HG03039 (cell line): ENCODE data around the gene TECPR2.
"Not testable (repeated sequence)": the region's sequence is repeated elsewhere in the genome, so short reads cannot be mapped to it uniquely, and the experiment has no call there.

ENCODE experiments used
- ATAC-seq: cut with Tn5 transposase; IDR thresholded peaks from one replicate; pipeline ENCODE4 v1.9.1; 2021; ENCODE audit warnings: mild to moderate bottlenecking, moderate library complexity; ENCODE audit not compliant: unreplicated experiment

The TECPR2 gene

DNA sequence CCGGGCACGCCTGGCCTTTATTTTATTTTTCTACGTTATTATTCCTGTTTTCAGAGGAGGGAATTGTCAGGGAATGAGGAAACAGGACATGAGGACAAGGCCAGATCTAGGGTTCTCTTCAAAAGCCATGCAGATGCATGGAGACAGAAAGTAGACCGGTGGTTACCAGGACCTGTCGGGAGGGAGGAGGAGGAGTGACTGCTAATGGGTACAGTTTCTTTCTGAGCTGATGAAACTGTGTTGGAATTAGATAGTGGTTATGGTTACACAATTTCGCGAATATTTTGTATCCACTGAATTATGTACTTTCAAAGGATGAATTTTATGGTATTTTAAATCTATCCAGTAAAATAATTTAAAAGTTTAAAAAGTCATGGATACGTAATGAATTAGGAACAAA, 31.9 kb upstream of the TECPR2 start:
- ATAC-seq: no peak

DNA sequence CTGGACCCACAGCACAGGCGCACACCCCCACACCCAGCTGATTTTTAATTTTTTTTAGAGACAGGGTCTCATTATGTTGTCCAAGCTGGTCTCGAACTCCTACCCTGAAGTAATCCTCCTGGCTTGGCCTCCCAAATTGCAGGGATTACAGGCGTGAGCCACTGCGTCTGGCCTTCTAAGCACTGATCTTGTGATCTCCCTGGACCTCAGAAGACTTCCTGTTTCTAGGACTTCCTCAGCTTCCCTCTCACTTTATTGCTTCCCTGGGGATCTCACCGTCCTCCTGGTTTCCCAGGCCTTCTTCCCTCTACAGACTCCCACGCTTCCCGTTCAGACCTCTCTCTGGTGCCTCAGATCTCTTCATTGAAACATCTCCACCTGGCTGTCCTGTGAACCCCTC, 29.4 kb upstream of the TECPR2 start:
- ATAC-seq: no peak

DNA sequence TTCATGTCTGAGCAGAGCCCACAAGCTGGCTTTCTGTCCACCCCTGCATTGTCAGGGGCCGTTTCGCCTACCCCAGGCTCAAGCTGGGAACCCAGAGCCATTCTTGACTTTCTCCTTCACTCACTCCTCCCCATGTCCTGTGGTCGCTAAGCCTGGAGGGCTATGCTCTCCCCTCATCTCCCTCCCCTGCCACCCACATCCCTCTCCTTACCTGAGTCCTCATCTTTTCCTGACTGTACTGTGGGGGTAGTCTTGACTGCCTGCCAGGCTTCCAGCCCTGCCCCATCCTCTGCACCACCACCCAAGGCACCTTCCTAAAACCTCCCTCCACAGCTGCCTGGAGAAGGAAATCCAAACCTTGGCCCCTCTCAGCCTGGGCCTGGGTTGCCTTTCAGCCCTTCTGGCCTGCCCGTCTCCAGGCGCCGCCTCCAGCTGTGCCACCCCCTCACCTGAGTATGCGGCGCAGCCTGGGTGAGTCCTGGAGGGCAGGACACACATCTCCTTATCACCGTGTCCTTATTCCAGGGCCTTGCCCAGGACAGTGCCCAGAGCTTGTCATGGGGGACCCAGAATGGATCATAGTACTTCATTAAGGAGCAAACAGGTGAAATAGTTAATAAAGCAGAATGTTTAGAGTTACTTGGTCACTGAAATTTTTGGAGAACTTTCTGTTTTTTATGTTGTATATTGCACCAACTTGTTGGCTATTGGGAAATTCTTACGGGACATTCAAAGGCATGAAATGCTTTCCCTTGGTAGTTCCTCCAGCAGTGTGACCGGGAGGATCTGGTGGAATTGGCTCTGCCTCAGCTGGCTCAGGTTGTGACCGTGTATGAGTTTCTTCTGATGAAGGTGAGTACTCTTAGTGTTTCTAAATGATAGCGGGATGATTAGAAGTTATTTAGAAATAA, 28.7 kb upstream of the TECPR2 start:
- no peak for ATAC-seq

DNA sequence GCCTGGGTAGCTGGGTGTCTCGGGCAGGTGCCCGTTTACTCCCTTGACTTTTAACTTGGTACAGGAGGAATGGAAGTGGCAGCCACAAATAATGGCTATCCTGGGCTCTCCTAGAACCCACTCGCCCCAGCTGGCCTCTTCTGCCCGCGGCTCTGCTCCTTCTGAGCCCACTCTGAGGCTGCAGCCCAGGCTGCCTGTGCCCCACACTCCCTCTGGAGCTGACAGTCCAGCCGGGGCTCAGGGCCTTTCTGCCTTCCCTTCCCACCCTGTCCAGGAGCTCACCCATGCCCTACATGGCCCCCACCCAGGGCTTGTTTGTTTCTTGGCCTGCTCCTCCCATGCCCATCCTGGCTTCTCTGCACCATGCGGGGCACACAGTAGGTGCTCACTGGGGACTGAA, 27.6 kb upstream of the TECPR2 start:
- ATAC-seq: no peak

DNA sequence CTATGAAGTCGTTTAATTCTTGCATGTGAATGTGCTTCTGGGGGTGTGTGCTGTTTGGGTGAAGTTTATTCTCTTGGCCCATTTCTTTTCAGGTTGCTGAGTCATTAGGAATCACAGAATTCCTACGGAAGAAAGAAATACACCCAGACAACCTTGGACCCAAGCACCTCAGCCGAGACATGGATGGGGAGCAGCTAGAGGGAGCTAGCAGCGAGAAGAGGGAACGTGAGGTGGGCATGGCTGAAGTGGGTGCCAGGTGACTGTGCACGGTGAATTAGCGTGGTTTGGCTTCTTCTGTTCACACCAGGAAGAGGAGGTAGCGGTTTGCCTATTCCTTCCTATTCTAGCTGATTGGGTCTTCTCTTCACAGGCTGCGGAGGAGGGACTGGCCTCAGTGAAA, 24.0 kb upstream of the TECPR2 start:
- no peak for ATAC-seq

DNA sequence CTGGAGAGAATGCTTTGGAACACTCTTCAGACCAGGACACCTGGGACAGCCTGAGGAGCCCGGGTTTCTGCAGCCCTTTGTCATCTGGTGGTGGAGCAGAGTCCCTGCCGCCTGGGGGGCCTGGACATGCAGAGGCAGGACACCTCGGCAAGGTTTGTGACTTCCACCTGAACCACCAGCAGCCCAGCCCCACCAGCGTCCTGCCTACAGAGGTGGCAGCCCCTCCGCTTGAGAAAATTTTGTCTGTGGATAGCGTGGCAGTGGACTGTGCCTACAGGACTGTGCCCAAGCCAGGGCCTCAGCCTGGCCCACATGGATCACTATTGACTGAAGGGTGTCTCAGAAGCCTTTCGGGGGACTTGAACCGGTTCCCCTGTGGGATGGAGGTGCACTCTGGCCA, 21.2 kb upstream of the TECPR2 start:
- ATAC-seq: no peak

DNA sequence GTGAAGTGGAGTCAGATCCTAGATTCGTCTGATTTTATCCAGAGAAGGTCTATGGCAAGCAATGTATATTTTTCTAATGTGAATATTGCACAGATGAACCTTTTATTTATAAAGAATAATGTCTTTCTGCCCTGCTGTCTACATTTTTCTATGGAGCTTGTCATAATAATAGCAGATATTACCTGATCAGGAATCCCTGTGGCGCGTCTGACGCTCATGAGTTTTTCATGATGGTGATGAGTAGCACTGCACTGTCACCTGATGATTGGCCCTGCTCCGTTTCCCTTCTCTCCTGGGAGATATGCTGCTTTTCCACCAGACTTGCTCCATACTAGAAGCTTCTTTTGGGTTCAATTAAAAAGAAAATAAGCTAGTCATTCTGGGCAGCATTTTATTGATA, 20.5 kb upstream of the TECPR2 start:
- no peak for ATAC-seq

DNA sequence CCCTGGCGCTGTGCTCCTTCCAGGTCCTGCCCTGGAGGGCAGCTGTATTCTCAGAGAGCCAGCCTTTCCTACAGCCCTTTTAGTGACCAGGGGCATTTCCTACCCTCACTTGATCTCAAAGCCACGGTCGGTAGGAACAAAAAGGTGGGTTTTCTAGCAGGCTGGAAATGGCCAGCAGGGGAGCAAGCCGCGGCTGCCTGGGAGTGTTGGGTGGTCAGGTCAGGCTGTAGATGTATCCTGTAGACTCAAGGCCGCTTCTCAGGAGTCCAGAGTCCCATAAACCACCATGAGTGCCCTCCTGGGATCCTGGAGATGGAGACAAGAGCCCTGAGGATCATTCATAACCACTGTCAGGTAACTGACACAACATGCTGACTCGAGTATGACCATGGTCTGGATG, 18.7 kb upstream of the TECPR2 start:
- ATAC-seq: no peak

DNA sequence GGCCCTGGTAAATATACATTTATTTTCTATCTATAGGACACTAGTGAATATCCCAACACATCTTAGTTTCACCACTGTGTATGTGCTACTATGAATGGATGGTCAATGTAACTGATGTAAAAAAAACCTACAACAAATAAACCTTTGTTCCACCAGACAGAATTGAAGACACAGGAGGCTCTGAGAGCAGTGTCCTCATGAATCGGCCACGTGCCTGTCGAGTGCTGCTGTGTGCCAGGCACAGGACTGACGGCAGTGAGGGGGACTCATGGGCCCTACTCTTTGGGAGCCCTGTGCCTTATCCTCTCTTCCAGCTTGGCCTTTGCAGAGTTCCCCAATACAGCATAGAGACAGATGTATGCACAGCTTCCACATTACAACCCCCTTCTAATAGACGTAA, 18.3 kb upstream of the TECPR2 start:
- no peak for ATAC-seq

DNA sequence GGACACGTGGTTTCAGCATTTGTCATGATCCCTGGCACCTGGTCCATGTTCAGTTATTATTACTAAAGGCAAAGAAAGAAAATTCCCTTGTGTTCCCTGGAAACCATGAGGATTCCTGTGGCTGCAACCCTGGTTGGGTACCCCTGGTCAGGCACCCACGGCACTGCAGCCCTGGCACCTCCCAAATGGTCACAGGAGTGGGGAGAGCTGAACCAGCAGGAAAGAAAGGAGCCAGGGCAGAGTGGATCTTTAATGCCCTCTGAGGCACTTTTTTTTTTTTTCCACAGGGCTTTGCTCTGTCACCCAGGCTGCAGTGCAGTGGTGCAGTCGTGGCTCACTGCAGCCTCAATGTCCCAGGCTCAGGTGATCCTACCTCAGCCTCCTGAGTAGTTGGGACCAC, 17.5 kb upstream of the TECPR2 start:
- ATAC-seq: no peak

DNA sequence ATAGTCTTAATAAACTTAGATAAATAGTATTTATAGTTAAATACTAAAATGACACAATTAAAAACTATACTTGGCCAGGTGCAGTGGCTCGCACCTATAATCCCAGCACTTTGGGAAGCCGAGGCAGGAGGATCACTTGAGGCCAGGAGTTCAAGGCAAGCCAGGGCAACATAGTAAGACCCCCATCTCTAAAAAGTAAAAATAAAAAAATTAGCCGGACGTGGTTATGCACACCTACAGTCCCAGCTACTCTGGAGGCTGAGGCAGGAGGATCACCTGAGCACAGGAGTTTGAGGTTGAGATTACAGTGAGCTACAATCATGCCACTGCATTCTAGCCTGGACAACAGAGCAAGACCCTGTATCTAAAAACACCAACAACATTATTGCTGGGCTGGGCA, 16.1 kb upstream of the TECPR2 start:
- no peak for ATAC-seq

DNA sequence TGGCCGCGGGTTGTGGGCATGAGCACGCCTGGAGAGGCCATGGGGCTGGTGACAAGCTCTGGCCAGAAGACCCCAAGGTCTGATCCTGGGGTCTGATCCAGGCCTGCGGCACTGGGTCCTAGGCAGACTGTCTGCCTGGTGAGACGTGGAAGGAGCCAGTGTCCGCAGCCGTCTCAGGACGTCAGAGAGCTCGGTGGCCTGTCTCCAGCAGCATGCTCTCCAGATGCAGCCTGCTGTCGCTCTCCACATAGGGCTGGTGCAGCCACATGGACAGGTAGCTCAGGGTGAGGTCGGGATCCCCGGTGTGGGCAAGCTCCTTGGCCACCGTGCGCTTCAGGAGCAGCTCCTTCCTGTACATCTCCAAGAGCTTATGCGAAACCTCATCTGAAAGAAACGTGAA, 14.4 kb upstream of the TECPR2 start:
- ATAC-seq: no peak

DNA sequence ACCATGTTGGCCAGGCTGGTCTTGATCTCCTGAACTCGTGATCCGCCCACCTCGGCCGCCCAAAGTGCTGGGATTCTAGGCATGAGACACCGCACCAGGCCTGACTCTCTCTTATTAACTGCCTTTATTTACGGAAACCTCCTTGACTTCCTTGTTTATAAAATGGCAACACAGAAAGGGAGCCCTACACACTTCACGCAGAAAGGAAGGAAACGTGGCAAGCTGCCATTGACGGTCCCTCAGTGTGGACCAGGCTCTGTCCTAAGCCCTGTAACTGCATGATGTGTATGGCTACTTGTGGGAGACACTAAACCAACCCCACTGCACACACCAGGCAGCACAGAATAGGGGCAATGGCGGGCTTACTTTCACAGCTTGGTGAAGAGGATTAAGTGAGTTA, 11.7 kb upstream of the TECPR2 start:
- ATAC-seq: no peak

DNA sequence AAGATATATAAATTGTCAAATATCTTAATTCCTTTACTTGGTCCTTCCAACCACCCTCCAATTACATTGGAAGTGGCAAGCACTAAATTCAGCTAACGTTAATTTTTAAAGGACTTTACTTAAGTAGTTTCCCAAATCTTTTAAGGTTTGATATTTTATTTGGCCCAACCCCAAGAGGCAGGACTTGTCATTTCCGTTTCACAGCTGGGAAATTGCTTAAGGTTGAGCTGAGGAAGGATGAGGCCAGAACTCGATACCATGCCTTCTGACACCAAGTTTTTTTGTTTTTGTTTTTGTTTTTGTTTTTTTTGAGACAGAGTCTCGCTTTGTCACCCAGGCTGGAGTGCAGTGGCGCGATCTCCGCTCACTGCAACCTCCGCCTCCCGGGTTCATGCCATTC, 11.1 kb upstream of the TECPR2 start:
- not testable (repeated sequence) for ATAC-seq

DNA sequence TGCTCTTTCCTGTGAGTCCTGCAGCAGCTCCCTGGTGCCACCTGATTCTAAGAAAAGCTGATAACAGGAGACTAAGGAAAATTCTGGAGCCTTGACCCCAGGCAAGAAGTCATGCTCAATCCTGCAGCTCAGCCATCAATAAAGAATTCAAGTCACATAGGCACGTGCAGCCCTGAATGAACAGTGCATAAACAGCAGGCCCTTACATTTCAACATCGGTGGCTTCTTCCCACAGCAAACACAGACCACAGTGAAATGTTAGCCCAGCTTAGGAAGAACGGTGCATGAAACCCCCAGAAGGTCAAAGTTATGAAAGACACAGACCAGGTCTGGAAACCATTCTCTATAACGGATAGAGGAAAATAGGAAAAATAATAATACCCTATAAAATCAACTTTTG, 10.5 kb upstream of the TECPR2 start:
- ATAC-seq: no peak

DNA sequence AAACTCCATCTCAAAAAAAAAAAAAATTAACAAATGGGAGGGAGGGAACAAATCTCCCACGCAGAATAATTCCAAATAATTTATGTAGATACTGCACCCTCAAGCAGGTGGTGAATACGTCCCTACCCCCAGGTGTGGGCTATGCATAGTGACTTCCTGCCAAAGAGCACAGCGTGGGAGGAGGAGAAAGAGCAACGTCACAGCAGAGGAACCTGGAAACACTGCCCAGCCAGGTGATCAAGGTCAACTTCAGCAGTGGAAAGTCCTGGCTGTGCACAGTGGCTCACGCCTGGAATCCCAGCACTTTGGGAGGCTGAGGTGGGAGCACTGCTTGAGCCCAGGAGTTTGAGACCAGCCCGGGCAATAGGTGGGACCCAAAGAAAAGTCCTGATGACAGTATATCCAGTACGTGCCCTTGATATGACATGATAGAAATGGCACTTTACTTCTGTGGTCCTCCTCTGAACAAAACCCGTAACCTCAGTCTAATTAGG, 9.6 kb upstream of the TECPR2 start:
- ATAC-seq: no peak

DNA sequence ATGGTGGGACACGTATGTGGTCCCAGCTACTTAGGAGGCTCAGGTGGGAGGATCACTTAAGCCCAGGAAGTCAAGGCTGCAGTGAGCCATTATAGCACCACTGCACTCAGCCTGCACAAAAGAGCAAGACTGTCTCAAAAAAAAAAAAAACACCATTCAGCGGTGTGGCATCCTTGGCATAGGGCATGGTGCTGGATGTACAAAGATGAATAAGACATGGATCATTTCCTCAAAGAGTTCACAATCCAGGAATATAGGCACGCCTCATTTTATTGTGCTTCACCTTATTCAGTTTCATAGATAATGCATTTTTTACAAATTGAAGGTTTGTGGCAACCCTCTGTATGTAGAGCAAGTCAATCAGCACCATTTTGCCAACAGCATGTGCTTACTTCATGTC, 6.5 kb upstream of the TECPR2 start:
- no peak for ATAC-seq

DNA sequence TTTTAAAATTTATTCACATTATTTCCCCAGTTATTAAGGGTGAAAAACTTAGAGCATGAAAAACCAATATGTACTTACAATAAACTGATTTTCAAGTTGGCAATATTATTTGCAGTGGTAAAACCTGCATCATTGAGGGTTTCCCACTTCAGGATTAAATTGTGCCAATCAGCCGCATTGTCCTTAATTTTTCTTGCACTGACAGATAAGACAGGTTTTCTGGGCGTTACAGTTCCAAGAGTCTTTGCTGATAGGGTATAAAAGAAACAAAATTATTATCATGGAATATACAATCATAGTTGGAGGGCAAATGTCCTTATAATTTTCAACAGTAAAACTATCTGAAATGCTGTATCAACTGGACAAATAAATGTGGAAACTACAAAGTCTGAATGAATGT, 3.4 kb upstream of the TECPR2 start:
- ATAC-seq: no peak

DNA sequence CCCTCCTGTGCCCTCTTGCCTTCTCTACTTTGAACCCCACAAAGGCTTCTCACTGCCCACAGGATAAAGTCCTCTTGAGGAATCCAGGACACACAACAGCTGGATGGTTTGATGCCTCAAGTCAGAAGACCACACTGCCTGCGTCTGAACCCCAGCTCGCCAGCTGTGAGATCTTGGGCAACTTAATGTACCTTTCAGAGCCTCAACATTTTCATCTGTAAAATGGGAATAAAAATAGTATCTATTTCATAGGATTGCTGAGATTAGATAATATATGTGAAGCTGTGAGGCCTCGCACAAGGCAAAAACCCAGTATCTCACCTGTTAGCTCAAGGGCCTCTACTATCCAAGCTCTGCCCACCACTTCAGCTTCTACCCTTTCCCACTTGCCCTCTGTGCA, 2.4 kb upstream of the TECPR2 start:
- ATAC-seq: no peak

DNA sequence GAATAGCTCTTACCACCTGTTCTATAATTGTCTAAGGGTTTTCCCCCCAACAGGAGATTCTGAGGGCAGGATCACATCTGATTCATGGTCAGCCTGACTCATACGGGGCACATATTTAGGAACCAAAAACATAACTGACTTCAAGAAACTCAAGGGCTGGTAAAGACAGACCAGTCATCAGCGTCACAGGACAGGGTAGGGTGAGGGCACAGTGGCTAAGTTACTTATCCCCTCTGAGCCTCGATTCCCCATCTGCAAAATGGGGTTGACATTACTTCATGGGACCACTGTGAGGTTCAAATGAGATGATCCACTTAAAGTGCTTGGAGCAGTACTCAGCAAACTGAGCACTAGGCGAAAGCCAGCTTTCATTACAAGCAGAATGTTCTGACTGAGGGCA, 657 bp upstream of the TECPR2 start:
- ATAC-seq: peak; percentile 39

DNA sequence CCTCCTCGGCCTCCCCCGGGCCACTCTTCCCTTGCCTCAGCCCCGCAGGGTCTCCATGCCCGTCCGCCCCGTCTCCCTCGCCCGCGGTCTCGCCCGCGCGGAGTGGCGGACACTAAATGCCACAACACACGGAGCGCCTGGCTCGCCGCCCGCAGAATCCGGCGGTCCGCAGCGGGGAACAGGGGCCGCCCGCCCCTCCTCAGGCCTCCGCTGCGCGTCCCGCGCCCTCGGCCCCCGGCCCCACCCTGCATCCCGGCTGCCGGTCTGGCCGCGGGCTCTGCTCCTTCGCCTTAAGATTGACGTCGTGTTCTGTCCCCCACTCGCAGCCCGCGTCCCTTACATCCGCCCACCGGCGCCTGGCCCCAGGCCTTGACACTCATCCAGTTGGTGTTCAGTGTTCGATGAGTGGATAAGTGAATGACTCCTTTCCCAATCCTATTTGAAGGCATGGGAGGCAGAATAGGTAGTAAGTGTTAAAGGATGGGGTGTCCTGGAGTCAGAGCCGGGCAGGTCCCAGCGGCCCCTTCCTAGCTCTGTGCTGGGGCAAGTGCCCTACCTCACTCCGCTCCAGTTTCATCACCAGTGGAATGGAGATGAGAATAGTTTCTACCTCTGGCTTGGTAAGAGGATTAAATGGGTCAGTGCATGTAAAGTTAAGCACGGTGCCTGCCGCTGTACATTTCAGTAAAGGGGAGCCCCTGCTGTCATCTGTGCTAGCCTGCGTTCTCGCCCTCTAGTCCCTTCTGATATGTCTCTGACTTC, 622 bp downstream of the TECPR2 start:
- peak; percentile 19 for ATAC-seq

DNA sequence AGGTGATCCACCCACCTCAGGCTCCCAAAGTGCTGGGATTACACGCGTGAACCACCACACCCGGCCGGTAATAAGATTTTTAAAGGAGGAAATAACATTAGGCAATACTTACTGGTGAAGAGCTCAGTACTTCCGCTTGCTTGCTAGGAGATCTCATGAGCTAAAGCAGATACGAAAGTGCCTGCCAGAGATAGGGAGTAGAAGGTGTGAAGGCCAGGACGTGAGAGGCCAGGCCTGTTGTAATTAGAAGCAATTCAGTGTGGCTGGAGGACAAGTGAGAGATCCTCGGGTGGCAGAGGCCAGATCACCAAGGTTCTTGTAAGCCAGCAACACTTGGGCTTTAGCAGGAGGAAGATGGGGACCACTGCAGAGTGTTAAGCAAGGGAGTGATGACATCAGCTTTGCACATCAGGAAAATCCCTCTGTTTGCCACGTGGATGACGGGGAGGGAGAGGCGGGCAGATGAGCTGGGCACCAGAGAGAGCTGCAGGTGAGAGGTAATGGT, 7.6 kb downstream of the TECPR2 start:
- ATAC-seq: no peak
